Endothelial cell of coronary artery (primary cell): ENCODE data around the gene FAM117B. TPM values are rescaled to one million over a fixed set of nuclear protein-coding genes. Genes with fewer than 3 reads are reported as not detected.

Experiments used
- total RNA-seq: library from RNA; depleted of rRNA; stranded (reverse); fragments of >200 nt; gene quantifications from 2 replicates; pipeline ENCODE4 v1.2.3, GENCODE V29; 2014

Gene FAM117B
- 1.4 and 2.4 TPM in 2 replicates for total RNA-seq

DNA sequence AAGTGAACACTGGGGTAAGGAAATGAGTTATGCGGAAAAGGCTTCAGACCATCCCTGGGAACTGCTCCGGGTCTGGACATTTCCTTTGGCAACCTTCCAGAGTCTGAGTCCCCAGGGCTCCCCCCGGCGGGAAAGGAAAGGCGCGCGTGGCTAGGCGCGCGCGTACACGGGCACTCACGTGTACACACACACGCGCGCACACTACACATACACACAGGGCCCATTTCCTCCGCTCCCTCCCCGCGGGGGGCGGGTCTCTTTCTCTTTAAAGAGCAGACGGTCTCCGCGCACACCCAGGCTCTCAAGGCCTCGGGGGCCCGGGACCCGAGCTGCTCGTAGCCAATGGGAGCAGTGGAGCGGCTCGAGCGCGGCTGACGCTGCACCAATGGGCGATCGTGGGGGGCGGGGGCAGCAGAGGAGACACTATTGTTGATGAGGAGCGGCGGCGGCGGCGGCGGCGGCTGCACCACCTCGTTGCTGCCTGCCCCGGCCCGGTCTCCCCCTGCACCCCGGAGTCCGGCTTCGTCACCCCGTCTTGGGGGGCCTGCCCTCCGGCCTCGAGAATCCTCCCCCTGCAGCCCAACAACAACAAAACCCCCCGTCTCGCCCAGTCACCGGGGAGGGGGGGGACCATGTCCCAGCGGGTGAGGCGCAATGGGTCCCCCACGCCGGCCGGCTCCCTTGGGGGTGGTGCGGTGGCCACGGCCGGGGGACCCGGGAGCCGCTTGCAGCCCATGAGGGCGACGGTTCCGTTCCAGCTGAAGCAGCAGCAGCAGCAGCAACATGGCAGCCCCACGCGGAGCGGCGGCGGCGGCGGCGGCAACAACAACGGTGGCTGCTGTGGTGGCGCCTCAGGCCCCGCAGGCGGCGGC lies at the start of gene FAM117B:
FAM117B (plus strand) TSS at position 414 of the 872 bp plus-strand sequence; CDS start at position 633, 219 bp downstream.

Other genes starting within 250 kb of the FAM117B start
- 1.3 and 1.8 TPM in 2 replicates for gene ICA1L, start 236.8 kb downstream of the FAM117B start, total RNA-seq